Hematopoietic multipotent progenitor cell treated with erythropoietin and hydrocortisone succinate and interleukin-3 and kit ligand, for 6 days (in vitro differentiated cells): Measurements from ENCODE around the gene ZXDC.

Experiments used
- DNase-seq: peaks from one replicate; pipeline ENCODE4 v3.0.0-alpha.2; 2015

Gene ZXDC

GRCh38 chr3:126450219-126450618, 25.5 kb downstream of the ZXDC start:
- no peak for DNase-seq

GRCh38 chr3:126449621-126450051, 26.1 kb downstream of the ZXDC start:
- no peak for DNase-seq

DNA sequence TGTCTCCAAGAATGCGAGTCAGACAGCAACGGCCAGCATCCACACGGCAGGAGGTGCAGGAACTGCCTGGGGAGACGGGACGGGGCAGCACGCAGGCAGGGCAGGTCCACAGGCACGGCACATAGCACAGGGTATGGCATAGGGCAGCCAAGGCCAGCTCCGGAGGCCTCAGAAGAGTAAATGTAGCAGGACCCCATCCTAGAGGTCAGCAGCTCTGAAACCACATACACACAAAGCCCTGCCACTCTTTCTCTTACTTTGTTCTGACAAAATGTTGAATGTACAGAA, 26.9 kb downstream of the ZXDC start:
- DNase-seq = no peak

DNA sequence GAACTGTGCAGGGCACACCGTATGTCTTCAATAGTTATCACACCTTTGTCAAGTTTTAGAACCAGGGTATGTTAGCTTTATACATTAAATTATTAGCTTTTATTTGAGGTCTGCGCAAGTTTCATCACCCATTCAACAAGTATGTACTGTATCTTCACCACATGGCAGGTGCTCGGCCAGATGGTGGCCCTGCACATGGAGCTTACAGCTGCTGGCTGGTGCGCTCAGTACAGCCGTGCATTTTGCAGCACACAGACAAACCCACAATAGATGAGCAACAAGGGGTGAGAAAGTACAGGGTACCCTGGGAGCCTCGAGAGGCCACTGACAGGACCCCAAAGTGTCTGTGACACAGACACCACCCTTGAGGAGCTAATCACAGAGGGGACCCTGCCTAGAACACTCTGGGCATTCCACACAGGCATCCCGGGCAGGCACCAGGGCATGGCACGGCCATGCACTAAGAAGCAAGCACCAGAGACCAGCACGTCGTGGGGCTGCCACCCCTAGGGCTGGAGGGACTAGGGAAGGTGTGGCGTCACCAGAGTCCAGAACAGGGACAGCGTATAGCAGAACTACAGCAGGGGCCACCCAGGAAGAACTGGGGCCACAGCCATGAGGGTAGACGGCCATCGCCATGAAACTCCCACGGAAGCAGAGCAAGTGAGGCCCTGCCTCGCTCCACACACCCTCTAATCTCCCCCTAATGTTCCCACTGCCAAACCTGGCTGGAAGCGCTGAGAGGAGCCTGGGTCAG, 27.4 kb downstream of the ZXDC start:
- no peak for DNase-seq

- no peak for DNase-seq
Observed at GRCh38 chr3:126447456-126448106, 28.1 kb downstream of the ZXDC start.

GRCh38 chr3:126446791-126447190, 28.9 kb downstream of the ZXDC start:
- no peak for DNase-seq

DNA sequence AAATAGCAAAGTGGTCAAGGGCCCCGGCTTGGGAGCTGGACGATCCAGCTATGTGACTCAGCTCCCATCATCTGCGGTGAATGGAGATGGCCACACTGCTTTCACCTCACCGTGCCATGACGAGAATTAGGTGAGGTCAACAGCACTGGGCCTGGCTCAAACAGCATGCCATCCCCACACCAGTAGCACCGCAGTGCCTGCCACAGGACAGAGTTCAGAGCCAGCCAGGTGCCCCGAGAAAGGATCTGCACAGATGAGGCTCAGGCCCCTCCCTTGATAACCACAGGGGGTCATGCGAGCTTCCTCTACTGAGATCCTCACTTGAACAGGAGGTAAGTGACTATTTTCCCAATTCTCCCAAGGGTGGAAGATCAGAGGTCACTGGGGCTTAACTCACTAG, 29.4 kb downstream of the ZXDC start:
- DNase-seq = no peak

GRCh38 chr3:126445506-126445905, 30.2 kb downstream of the ZXDC start:
- DNase-seq = no peak

- DNase-seq = no peak
Observed at GRCh38 chr3:126442856-126443242, 32.8 kb downstream of the ZXDC start.

DNA sequence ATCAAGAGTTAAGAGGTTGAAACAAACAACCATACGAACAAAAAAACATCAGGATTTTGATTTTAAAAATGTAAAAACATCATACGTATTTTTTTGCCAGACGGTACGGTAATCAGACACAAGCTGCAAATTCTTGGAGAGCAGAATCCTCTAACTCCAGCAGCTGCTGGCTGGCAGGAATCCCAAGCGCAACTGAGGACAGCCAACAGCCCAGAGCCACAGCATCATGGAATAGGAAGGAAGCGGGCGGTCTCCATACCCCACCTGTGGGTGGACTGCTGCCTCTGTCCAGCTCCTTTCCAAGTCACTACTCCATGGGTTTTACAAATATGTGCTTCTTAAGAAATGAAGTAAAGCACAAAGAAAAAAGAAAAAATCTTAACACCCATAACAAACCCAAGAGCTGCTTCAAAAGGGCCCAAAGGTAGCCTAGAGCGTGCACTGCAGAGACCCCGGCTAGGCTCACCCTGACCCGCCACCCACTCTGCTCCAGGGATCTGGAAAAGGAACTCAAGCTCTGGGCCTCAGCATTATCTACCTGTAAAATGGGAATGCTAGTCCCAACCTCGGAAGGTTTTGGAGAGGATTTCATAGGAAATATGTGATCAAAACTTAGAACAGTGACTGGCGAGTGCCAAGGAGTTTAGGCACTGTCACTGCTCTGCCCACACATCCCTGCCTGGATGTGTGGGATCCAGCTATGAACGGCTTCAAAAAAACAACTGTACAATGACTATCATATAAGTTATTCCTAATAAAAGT, 33.4 kb downstream of the ZXDC start:
- DNase-seq = no peak

- no peak for DNase-seq
Observed at GRCh38 chr3:126441256-126441880, 34.3 kb downstream of the ZXDC start.

DNA sequence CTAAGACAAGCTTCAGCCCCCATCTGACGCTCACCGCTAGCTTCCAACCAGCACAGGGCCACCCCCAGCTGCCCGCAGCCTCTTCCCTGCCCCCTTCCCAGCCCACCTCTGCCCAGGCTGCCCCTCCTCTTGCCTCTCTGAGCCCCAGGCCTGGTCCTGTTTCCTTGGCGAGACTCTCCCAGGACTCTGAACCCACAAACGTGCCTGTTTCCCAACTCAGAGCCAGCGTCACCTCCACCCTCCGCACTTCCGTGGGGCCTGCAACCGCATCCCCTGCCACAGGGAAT, 35.0 kb downstream of the ZXDC start:
- DNase-seq = no peak

DNA sequence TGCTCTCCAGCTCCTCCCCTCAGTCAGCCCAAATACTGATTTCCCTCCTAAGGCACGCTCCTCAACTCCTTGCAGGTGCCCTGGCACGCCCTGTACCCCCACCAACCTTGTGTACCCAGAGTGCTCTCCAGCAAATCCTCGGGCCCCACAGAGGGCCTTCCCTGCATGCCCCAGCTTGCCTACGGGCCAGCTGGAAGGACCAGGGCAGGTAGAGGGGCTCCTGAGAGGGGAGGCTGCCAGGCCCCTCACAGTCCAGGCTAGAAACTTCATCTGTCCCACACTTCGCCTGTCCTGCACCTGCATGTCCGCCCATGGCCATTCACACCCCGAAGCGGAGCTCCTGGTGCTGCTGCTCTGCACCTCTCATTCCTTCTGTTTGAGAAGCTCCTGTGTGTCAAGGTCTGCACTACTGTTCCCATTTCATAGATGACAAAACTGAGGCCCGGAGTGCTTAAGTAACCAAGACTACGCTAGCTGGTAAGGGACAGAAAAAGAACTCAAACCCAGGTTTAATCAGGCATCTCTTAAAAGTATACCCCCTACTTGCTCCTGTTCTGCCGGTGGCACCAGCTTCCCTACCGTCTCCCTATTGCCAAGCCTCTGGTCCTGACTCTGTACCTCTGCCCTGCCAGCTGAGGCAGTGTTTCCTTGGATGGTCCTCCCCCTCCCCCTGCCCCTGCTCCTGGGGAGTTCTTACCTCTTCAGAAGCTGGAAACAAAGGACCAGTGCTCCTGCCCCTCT, 35.6 kb downstream of the ZXDC start:
- DNase-seq = no peak

GRCh38 chr3:126439346-126439967, 36.2 kb downstream of the ZXDC start:
- DNase-seq = no peak

GRCh38 chr3:126438746-126439145, 36.9 kb downstream of the ZXDC start:
- no peak for DNase-seq

DNA sequence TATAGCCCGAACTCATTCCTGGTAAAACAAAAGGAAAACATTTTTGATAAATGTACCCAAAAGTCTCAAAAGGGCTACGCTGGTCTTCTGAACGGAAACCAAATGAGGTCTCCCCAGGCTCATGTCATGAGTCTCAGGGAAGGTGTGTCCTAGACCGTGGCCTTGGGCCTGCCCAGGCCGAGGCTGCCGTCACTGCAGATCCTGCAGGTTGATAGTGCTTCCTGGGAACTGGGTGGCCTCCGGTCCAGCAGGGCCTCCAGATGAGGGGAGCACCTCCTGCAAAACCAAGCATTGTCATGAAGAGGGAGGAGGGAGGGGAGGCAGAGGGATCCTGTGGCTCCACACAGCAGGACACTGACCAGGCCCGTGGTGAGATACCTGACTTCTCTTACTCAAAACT, 37.5 kb downstream of the ZXDC start:
- no peak for DNase-seq

DNA sequence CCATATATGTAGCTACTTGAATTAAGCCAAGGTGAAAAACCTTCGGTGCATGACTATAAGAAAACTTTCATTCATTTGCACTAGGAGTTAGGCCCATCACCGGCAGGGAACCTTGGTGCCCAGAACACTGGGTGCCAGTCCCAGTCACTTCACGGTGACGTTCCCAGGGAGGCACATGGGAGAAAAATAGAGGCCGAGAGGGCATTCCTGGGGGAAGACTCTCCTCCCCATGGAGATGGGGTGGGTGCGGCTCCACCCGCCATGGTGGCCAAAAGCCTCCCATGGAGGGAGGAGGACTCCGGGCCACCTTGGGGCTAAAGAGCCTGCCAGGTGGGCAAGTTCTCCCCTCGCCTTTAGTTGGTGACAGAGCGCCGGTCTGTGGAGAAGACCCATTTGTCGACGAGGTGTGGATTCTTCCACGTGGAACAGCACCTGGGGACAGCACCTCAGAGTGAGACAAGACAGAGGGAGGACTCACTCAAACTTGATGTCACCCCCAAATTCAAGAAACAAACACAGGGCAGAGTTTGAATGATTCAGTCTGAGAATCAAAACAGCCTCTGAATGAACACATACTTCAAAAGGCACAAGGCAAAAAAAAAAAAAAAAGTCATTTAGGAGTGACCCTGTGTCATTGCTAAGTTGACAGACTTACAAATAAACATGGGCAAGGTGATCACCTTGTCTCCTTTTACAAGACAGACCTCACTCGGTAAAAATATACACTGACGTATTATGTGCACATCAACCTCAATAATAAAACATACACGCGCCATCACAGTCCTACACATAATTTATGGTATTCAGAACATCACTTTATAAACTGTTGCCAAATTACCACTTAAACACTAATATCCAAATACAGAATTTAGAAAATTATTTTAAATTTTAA, 38.6 kb downstream of the ZXDC start:
- no peak for DNase-seq

DNA sequence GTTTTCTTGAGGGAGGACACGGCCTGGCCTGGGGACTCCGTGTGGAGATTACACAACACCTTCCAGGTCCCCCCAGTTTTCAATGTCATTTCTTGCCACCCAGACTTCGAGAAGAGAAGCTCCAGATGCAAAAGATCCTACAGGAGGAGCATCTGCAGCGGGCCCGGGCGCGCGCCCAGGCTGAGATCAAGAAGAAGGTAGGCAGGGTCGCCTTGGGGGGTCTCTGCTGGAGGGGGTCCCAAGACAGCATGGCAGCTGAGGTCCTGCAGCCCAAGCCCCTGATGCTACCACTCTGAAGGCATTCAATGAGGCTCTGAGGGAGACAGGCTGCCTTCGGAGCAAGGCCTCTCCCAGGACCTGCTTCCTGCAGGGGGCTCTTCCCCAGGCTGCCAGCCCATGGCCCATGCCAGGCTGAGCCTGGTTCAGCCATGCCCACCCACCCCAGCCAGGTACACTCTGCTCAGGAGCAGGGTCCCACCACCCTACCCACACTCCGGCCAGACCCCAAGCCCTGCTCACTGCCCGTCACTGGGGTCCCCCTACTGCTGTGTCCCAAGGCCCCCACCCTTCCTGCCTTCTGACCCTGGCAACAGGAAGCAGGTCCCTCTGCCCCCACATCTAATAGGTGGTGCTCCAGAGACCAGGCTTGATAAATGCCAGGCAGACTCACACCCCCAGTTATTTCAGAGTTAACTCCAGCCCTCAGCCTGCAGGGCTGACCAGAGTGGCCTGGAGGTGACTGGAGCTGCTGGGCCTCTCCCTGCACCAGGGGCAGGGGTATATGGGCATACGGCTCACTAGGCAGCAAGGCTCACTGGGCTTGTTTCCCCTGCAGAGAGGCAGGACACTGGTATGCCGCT, 40.0 kb downstream of the ZXDC start:
- no peak for DNase-seq

DNA sequence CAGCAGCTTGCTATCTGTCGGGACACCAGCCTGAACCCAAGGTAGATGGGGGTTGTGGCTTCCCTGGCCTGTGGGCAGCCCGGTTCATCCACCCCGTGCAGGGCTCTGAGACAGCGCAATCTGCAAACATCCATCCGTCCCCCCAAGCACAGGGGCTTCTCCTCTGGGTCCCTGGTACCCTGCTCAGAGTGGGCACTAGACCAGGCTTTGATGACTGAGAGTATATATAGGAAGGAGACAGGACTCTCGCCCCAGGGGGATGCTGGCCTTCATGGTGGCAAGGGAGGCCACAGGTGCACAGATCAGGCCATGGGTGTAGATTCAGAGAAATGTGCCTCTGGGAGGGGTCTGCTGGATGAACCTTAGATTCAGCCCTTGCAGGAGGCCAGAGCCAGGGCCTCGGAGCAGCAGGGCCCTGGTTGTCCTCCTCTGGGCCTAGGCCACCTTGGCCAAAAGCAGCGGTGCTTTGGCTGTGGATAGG, 40.7 kb downstream of the ZXDC start:
- DNase-seq = no peak

DNA sequence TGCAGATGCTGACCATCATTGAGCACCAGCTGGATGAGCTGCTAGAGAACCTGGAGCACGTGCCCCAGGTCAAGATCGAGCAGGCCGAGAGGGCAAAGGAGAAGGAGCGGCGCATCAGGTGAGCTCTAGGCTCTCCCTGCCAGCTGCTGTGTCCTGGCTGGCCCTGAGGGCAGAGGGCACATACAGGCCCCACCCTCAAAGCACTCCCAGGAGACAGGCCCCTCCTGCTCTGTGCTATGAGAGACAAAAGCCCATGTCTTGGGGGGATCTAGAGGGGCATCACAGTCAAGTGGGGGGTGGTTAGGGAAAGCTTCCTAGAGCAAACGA, 41.5 kb downstream of the ZXDC start:
- no peak for DNase-seq
